Measurements from ENCODE around the gene HRG.
"Not testable (repeated sequence)": the region's sequence is repeated elsewhere in the genome, so short reads cannot be mapped to it uniquely, and the experiment has no call there.

HRG gene

GRCh38 chr3:186697510-186697909, 31.7 kb downstream of the HRG start:
- H3K27ac ChIP-seq, result no peak overlapping the region
- no peaks in the 10 kb centered on the region for H3K9me3 ChIP-seq (ENCODE audit: severe bottlenecking)
- TF ChIP-seq CTCF (IDR thresholded peaks at IDR 0.05; ENCODE audit: low read depth, low read length), result no peak
- H3K36me3 ChIP-seq, result no peaks in the 10 kb centered on the region
- no peak overlapping the region for H3K4me3 ChIP-seq (ENCODE audit: low read depth, low read length)
- H3K27me3 ChIP-seq (ENCODE audit: insufficient read depth, low read depth, severe bottlenecking), result peaks cover 12% of the 10 kb centered on the region
- no peak for DNase-seq

DNA sequence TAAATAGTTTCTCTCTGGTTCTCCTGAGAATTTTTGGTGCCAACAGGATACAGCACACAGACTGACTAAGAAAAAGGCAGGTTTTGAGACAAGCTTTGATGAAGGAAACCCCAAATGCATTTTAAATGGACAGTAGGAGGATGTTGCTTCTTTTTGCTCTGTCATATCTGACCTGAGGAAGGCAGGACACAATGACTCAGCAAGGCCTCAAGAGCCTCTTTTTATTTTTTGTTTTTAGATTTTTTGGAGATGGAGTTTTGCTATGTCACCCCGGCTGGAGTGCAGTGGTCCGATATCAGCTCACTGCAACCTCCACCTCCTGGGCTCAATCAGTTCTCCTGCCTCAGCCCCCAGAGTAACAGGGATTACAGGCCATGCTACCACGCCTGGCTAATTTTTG, 34.5 kb downstream of the HRG start:
- peaks cover 7% of the 10 kb centered on the region for H3K27me3 ChIP-seq (ENCODE audit: insufficient read depth, low read depth, severe bottlenecking)
- no peak overlapping the region for H3K4me3 ChIP-seq (ENCODE audit: low read depth, low read length)
- no peak for DNase-seq
- H3K9me3 ChIP-seq (ENCODE audit: severe bottlenecking), result no peaks in the 10 kb centered on the region
- no peaks in the 10 kb centered on the region for H3K36me3 ChIP-seq
- H3K27ac ChIP-seq, result no peak overlapping the region
- TF ChIP-seq CTCF (IDR thresholded peaks at IDR 0.05; ENCODE audit: low read depth, low read length), result no peak

DNA sequence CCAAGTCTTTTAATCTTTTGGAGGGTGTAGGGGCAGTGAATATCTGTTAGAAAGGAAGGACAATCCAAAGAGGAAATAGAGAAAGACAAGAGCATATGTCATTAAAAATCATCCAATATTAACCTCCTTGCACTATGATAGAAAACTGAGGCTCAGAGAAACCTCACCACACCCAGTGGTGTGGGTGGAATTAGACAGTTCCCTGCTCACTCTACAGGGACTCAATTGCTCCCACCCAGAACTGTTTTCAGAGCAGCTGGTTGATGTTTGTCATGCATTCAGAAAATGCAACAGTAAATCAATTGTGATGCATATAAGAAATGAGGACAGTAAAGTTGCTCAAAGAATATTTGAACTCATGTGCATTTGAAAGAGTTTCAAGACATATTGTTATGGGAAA, 36.6 kb downstream of the HRG start:
- DNase-seq; H3K27ac ChIP-seq; H3K9me3 ChIP-seq (ENCODE audit: severe bottlenecking): not testable (repeated sequence)

GRCh38 chr3:186705882-186706780, 40.3 kb downstream of the HRG start:
- Histone ChIP-seq H3K4me3 (ENCODE audit: low read depth, low read length) (no peak overlapping the region), H3K27me3 (ENCODE audit: insufficient read depth, low read depth, severe bottlenecking) (peaks cover 12% of the 10 kb centered on the region), H3K9me3 (ENCODE audit: severe bottlenecking) (no peaks in the 10 kb centered on the region), H3K36me3 (no peaks in the 10 kb centered on the region), H3K27ac (no peak overlapping the region)
- no peak for DNase-seq
- no peak for TF ChIP-seq CTCF (IDR thresholded peaks at IDR 0.05; ENCODE audit: low read depth, low read length)

More for the DNA sequence above, 36.6 kb downstream of the HRG start:
- not testable (repeated sequence) for H3K4me3 ChIP-seq (ENCODE audit: low read depth, low read length); H3K36me3 ChIP-seq
- H3K27me3 ChIP-seq (ENCODE audit: insufficient read depth, low read depth, severe bottlenecking), result peaks cover 15% of the 10 kb centered on the region

- H3K27ac ChIP-seq, result no peak overlapping the region
- H3K27me3 ChIP-seq (ENCODE audit: insufficient read depth, low read depth, severe bottlenecking), result peaks cover 15% of the 10 kb centered on the region
- DNase-seq, result no peak
- H3K9me3 ChIP-seq (ENCODE audit: severe bottlenecking), result no peaks in the 10 kb centered on the region
- no peaks in the 10 kb centered on the region for H3K36me3 ChIP-seq
- no peak for TF ChIP-seq CTCF (IDR thresholded peaks at IDR 0.05; ENCODE audit: low read depth, low read length)
- H3K4me3 ChIP-seq (ENCODE audit: low read depth, low read length), result no peak overlapping the region
These were observed 43.3 kb downstream of the HRG start for GRCh38 chr3:186708983-186709679.

DNA sequence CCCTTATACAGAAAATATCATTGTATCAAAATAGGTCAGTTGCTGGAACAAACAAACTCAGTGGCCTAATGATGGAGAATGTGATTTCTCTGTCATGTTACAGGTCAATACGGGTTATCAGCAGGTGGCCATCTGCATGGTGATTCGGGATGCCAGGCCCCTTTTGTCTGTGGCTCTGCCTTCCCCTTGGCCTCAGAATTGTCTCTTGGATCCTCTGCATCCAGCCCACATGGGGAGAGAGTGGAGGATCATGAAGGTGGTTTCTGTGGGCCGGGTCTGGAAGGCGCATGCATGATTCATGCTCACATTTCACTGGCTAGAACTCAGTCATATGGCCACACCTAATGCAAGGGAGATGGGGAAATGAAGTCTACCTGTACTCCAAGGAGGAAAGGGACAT, 44.9 kb downstream of the HRG start:
- not testable (repeated sequence) for H3K9me3 ChIP-seq (ENCODE audit: severe bottlenecking); H3K4me3 ChIP-seq (ENCODE audit: low read depth, low read length); DNase-seq; H3K27ac ChIP-seq; H3K36me3 ChIP-seq
- peaks cover 13% of the 10 kb centered on the region for H3K27me3 ChIP-seq (ENCODE audit: insufficient read depth, low read depth, severe bottlenecking)

Data from WERI-Rb-1 (cell line).